AG04449 (cell line): ENCODE results near the gene LCA5.
"Not testable (repeated sequence)": the region's sequence is repeated elsewhere in the genome, so short reads cannot be mapped to it uniquely, and the experiment has no call there.

Experiments used
- CTCF ChIA-PET: fragments of 350-600 bp; formaldehyde crosslinking; extraction: SDS; loops from one replicate; lab custom pipeline; 2021; ENCODE audit warnings: antibody characterized with exemption; lab: Yijun Ruan, JAX
- POLR2A ChIA-PET: fragments of 400-600, 350-600 bp; formaldehyde crosslinking; extraction: SDS; loops from one replicate; lab custom pipeline; 2020; ENCODE audit warnings: antibody characterized with exemption, inconsistent platforms; lab: Yijun Ruan, JAX
- DNase-seq: peaks from one replicate; pipeline ENCODE4 v3.0.0-alpha.2; 2010; ENCODE audit warnings: low read depth, low spot score
- H3K4me3 ChIP-seq: 2 replicates; pipeline ENCODE4 v1.5.1; 2011; ENCODE audit warnings: low read depth, mild to moderate bottlenecking, control low read depth, low read length
- TF ChIP-seq, protein P1 (sequence below): IDR thresholded peaks from one replicate; pipeline ENCODE4 v1.5.1; 2011; ENCODE audit warnings: mild to moderate bottlenecking, moderate library complexity, low read length, control low read depth, inconsistent platforms; ENCODE audit not compliant: insufficient read depth; ENCODE audit errors: missing control alignments

Gene LCA5

DNA sequence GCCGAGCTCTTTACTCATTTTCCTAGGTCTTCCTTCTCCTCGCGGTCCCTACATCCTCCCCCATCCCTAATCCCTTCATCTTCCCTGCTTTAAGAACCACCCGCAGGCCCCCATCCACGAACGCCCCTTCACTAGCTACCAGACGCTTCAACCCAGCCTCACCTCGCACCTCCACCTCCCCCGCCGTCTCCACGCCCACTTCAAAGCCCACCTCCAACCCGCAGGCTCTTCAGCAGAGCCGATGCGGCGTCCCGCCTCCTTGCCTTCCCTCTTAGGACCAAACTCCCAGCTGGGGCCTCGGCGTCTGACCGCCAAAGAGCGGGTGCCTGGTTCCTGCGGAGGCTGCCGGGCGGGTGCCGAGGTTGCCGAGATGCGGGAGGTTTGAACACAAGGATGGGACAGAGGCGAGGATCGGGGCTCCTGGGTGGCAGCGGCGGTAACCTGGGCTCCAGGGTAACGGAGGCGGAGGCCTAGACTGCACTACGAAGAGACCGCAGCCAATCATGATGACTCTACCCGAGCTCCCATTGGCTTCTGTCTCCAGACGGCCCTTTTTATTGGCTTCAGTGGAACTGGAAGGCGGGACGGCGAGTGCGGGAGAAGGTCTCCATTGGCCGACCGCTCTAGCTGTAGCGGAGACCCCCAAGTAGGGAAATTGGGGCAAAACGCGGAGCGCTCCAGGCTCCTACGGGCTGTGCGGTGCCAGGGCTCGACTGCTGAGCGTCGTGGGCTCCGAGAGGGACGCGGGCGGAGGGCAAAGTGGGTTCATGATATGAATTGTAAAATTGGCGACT, at the start of gene LCA5:
TSS of gene LCA5 (minus strand) at position 477 of the 794 bp plus-strand sequence. CDS start 18,536 bp downstream, outside the sequence.
- CTCF ChIA-PET = interaction anchor here (2.4 kb wide), 1 partner anchor 8 kb away, joined by 14 read pairs; no protein-coding TSS in a partner anchor
- peak; percentile 82 for DNase-seq
- TF ChIP-seq, protein P1, sequence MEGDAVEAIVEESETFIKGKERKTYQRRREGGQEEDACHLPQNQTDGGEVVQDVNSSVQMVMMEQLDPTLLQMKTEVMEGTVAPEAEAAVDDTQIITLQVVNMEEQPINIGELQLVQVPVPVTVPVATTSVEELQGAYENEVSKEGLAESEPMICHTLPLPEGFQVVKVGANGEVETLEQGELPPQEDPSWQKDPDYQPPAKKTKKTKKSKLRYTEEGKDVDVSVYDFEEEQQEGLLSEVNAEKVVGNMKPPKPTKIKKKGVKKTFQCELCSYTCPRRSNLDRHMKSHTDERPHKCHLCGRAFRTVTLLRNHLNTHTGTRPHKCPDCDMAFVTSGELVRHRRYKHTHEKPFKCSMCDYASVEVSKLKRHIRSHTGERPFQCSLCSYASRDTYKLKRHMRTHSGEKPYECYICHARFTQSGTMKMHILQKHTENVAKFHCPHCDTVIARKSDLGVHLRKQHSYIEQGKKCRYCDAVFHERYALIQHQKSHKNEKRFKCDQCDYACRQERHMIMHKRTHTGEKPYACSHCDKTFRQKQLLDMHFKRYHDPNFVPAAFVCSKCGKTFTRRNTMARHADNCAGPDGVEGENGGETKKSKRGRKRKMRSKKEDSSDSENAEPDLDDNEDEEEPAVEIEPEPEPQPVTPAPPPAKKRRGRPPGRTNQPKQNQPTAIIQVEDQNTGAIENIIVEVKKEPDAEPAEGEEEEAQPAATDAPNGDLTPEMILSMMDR = no peak
- POLR2A ChIA-PET = no interaction called here
- H3K4me3 ChIP-seq = peak within 1 kb of the TSS; percentile 96

DNA sequence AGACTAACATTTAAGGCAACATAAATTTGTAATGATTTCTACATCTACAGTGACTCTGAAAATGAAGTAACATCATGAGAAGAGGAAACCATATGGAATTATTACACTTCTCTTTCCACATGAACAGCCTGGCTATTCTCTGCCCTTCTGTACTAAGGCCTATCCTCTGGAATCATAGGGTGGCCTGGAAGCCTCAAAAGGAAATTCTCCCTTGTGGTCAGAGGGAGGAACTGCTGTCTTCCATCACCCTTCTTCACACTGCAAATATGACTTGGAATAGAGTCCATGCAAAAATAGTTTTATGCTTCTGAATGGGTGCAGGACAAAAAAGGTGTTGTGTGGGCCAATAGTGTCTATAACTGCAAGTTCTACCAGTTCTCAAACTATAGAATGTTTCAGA, 49.3 kb upstream of the LCA5 start:
- ChIA-PET CTCF (no interaction called here), POLR2A (no interaction called here)
- TF ChIP-seq, protein P1 = peak; percentile 54

DNA sequence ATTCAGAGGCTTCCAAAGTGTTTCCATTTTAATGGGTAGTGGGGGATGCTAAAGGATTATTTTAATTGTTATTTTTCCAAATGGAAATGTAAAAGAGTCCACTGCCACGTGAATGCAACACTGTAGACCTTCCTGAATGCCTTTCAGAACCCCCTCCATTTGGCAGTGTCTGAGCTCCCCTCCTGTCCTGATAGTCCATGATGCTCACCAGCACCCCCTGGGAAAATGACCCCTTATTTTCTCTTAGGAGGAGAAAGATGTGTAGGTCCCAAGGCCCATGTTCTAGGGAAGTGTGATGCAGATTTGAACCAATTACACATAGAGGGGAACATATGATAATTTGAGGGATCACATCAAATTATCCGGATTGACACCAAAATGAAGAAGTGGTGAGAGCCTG, 47.1 kb upstream of the LCA5 start:
- ChIA-PET POLR2A (no interaction called here), CTCF (no interaction called here)
- TF ChIP-seq, protein P1 = no peak
- H3K4me3 ChIP-seq = no peak overlapping the region
- no peak for DNase-seq

More for the DNA sequence above, 49.3 kb upstream of the LCA5 start:
- no peak for DNase-seq
- H3K4me3 ChIP-seq = no peak overlapping the region

DNA sequence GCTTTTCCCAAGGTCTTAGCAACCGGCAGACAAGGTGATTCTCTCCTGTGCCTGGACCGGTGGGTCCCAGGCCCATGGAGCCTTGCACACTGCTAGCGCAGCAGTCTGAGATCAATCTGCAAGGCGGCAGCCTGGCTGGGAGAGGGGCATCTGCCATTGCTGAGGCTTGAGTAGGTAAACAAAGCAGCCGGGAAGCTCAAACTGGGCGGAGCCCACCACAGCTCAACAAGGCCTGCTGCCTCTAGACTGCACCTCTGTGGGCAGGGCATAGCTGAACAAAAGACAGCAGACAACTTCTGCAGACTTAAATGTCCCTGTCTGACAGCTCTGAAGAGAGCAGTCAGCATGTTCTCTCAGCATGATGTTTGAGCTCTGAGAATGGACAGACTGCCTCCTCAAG, 40.7 kb upstream of the LCA5 start:
- H3K4me3 ChIP-seq, POLR2A ChIA-PET, DNase-seq: not testable (repeated sequence)
- CTCF ChIA-PET = interaction anchor here (1.6 kb wide), 1 partner anchor 9 kb away, joined by 6 read pairs; no protein-coding TSS in a partner anchor

DNA sequence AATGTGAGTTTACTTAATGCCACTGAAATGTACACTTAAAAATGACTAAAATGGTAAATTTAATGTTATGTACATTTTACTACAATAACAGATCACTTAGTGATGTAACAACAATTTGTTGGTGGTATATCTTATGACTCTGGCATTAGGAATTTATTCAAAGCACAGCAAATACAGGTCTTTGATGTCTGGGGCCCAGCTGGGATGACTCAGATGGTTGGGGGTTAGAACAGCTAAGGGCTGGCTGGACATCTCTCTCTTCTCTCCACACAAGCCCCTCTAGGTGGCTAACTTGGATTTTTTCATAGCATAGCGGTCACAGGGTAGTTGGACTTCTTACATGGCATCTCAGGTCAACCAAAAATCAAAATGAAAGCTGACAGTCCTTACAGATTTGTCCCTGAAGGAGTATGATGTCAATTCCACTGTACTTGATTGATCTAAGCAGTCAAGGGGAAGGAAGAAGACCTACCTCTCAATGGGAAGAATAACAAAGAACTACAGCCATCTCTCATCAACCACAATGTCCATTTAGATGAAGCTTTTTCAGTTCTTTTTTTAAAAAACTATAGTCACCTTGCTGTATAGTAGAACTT, 37.5 kb upstream of the LCA5 start:
- CTCF ChIA-PET = interaction anchor here (1.1 kb wide), 1 partner anchor 30 kb away, joined by 3 read pairs; no protein-coding TSS in a partner anchor
- POLR2A ChIA-PET = no interaction called here
- no peak for DNase-seq
- no peak overlapping the region for H3K4me3 ChIP-seq
- TF ChIP-seq, protein P1 = no peak

DNA sequence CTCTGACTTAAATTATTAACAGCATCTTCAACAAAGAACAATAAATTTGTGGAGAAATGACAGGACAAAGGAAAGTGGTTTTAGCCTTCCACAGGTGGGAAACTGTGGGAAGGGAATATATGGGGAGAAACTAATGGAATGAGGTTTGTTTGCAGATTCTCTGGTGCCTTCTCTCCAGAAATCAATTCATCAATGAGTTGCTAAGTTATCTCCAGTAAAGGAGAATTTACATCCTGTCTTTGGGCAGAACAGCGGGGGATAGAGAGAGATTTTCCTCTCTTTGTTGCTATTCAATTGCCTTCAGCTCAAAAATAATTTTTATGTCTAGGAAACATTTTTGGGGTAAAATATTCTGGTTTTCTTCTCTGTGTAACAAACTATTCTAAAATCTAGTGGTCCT, 36.9 kb upstream of the LCA5 start:
- TF ChIP-seq, protein P1 = no peak
- POLR2A ChIA-PET = no interaction called here
- CTCF ChIA-PET = no interaction called here
- no peak overlapping the region for H3K4me3 ChIP-seq
- DNase-seq = no peak
